ENCODE measurements around the gene LINS1. TPM values are rescaled to one million over a fixed set of nuclear protein-coding genes. Genes with fewer than 3 reads are reported as not detected.
A peak's percentile ranks its signal among the peaks of the same experiment; 100 is the strongest.

The LINS1 gene
- polyA plus RNA-seq, 2 of the 4 experiments (the other 2 are of a cell fraction): 10.0 to 24.6 TPM

GRCh38 chr15:100573526-100573925 lies 28.5 kb downstream of the LINS1 start:
- no peak overlapping the region for H3K4me2 ChIP-seq
- DNase-seq (ENCODE audit: low read depth in 1 of 2, low spot score in 1 of 2): no peak
- peak; percentile 61 for FAIRE-seq
- ATAC-seq: no peak
- 86% methylated on average over 4 of the region's 4 CpGs for WGBS (ENCODE audit: missing lambda C conversion rate)
- no peaks in the 10 kb centered on the region for H3K9me3 ChIP-seq
- no peaks in the 10 kb centered on the region for H3K4me1 ChIP-seq
- TF ChIP-seq, protein P1, sequence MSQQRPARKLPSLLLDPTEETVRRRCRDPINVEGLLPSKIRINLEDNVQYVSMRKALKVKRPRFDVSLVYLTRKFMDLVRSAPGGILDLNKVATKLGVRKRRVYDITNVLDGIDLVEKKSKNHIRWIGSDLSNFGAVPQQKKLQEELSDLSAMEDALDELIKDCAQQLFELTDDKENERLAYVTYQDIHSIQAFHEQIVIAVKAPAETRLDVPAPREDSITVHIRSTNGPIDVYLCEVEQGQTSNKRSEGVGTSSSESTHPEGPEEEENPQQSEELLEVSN (IDR thresholded peaks at IDR 0.05; ENCODE audit: borderline replicate concordance, low read depth): no peak
- TF ChIP-seq POLR2AphosphoS2 (conservative IDR thresholded peaks at IDR 0.05; ENCODE audit: low read length) (no peak), CBX2 (IDR thresholded peaks at IDR 0.05; ENCODE audit: borderline replicate concordance, low read depth) (no peak), HOXB5 (CRISPR knock-in tag; IDR thresholded peaks at IDR 0.05) (no peak), RFX5 (IDR thresholded peaks at IDR 0.05) (no peak), EHF (CRISPR knock-in tag; IDR thresholded peaks at IDR 0.05) (no peak)
- CTCF ChIA-PET: interaction anchor here (0.9 to 6.8 kb wide), 9 partner anchors 10 to 784 kb away, joined by 3 to 120 read pairs (median 7); partner anchors contain the start of gene ADAMTS17
- no peak overlapping the region for H3K27ac ChIP-seq
- POLR2A ChIA-PET: interaction anchor here (0.7 to 1.8 kb wide), 2 partner anchors 224 to 232 kb away, joined by 4 to 9 read pairs; partner anchors contain the start of gene ADAMTS17
- no peak overlapping the region for H3K4me3 ChIP-seq

DNA sequence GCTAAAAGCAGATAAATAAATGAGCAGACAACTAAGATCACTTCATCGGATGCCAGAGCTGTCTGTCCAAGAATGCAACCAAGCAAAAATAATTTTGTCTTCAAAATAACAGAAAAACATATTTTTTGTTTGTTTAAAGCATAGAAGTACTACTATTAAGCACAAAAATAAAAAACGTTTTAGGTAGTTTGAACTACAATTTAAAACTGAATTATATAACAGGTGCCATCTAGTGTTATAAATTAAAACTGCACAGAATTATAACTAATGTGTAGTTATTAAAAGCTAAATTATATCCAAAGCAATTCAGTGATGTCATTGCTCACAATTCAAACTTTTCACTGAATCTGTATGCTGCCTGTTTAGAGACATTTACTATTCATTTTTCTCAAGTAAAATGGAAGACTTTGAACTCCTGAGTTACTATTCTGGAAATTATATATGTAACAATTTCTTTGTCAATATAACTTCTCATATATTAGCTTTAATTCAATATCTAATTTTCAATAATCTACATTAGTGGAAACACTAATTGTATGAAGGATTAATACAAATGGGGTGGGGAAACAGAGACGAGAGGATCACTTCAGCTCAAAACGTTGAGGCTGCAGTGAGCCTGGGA lies 29.5 kb downstream of the LINS1 start:
- Histone ChIP-seq H3K27ac (no peak overlapping the region), H3K9me3 (no peaks in the 10 kb centered on the region), H3K4me2 (no peak overlapping the region), H3K4me3 (no peak overlapping the region), H3K4me1 (no peaks in the 10 kb centered on the region)
- DNase-seq (ENCODE audit: low read depth in 1 of 2, low spot score in 1 of 2) (peak in 1 of 2 experiments; percentile 29), ATAC-seq (no peak), FAIRE-seq (peak; percentile 89)
- ChIA-PET CTCF (interaction anchor here (0.7 to 6.8 kb wide), 21 partner anchors 9 to 783 kb away, joined by 3 to 120 read pairs (median 4); partner anchors contain the start of gene ADAMTS17), POLR2A (interaction anchor here (1.8 kb wide), 1 partner anchor 223 kb away, joined by 9 read pairs; no protein-coding TSS in a partner anchor)
- TF ChIP-seq CTCF (IDR thresholded peaks at IDR 0.05) (peak; percentile 59), HMGXB4 (CRISPR knock-in tag; IDR thresholded peaks at IDR 0.05; ENCODE audit: borderline replicate concordance) (no peak), CEBPB (IDR thresholded peaks at IDR 0.05) (no peak), SMC3 (IDR thresholded peaks at IDR 0.05) (peak; percentile 69), RAD21 (conservative IDR thresholded peaks at IDR 0.05 in 1 of 2, IDR thresholded peaks at IDR 0.05 in 1 of 2) (peak; percentile 36 to 57; a peak in 4 of 5 replicates)
- TF ChIP-seq, protein P2, sequence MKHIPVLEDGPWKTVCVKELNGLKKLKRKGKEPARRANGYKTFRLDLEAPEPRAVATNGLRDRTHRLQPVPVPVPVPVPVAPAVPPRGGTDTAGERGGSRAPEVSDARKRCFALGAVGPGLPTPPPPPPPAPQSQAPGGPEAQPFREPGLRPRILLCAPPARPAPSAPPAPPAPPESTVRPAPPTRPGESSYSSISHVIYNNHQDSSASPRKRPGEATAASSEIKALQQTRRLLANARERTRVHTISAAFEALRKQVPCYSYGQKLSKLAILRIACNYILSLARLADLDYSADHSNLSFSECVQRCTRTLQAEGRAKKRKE (CRISPR knock-in tag; IDR thresholded peaks at IDR 0.05; ENCODE audit: low read depth): no peak
- 44% methylated on average over 4 of the region's 4 CpGs for WGBS (ENCODE audit: missing lambda C conversion rate)

- TF ChIP-seq, protein P3, sequence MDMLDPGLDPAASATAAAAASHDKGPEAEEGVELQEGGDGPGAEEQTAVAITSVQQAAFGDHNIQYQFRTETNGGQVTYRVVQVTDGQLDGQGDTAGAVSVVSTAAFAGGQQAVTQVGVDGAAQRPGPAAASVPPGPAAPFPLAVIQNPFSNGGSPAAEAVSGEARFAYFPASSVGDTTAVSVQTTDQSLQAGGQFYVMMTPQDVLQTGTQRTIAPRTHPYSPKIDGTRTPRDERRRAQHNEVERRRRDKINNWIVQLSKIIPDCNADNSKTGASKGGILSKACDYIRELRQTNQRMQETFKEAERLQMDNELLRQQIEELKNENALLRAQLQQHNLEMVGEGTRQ (IDR thresholded peaks at IDR 0.05): no peak
- no peak for TF ChIP-seq KDM1A (IDR thresholded peaks at IDR 0.05; ENCODE audit: low read depth)
- CTCF ChIA-PET: interaction anchor here (0.8 to 6.8 kb wide), 13 partner anchors 8 to 643 kb away, joined by 3 to 120 read pairs (median 4); partner anchors contain the start of gene ADAMTS17
- H3K27ac ChIP-seq: no peak overlapping the region
- POLR2A ChIA-PET: interaction anchor here (1.8 kb wide), 1 partner anchor 222 kb away, joined by 9 read pairs; no protein-coding TSS in a partner anchor
- ATAC-seq (no peak), FAIRE-seq (no peak), DNase-seq (ENCODE audit: low read depth in 1 of 2, low spot score in 1 of 2) (no peak)
- WGBS (ENCODE audit: missing lambda C conversion rate): 74% methylated on average over 6 of the region's 6 CpGs
- no peaks in the 10 kb centered on the region for H3K9me3 ChIP-seq
- H3K4me3 ChIP-seq: no peak overlapping the region
- no peak overlapping the region for H3K4me2 ChIP-seq
- H3K4me1 ChIP-seq: no peaks in the 10 kb centered on the region
Measured at GRCh38 chr15:100571592-100572167, 30.3 kb downstream of the LINS1 start.
